KMS-11 (cell line): Measurements from ENCODE around the gene TNK2.

Experiments
- H2AFZ ChIP-seq: fragments of 200-600 bp; sonication (generic); 2 replicates; pipeline ENCODE4 v1.6.1; 2016; ENCODE audit warnings: antibody characterized with exemption, mixed run types, low read depth
- H3K27ac ChIP-seq: fragments of 200-600 bp; sonication (generic); 2 replicates; pipeline ENCODE4 v1.6.1; 2016; ENCODE audit warnings: mild to moderate bottlenecking, mixed run types
- H3K27me3 ChIP-seq: fragments of 200-600 bp; sonication (generic); 2 replicates; pipeline ENCODE4 v1.6.1; 2017; ENCODE audit warnings: mild to moderate bottlenecking, low read depth, mixed run types, moderate library complexity; ENCODE audit not compliant: insufficient read depth
- H3K36me3 ChIP-seq: fragments of 200-600 bp; sonication (generic); 2 replicates; pipeline ENCODE4 v1.6.1; 2017; ENCODE audit warnings: mild to moderate bottlenecking, mixed run types; ENCODE audit not compliant: insufficient read depth
- H3K4me1 ChIP-seq: fragments of 200-600 bp; sonication (generic); 2 replicates; pipeline ENCODE4 v1.6.1; 2016; ENCODE audit warnings: mild to moderate bottlenecking, low read depth, mixed run types; ENCODE audit not compliant: poor library complexity, severe bottlenecking
- H3K4me2 ChIP-seq: fragments of 200-600 bp; sonication (generic); 2 replicates; pipeline ENCODE4 v1.7.0; 2016; ENCODE audit warnings: mild to moderate bottlenecking, mixed run types
- H3K4me3 ChIP-seq: fragments of 200-600 bp; sonication (generic); IDR thresholded peaks from 2 replicates; pipeline ENCODE4 v1.6.1; 2017; ENCODE audit warnings: low read depth, low read length, mixed read lengths; ENCODE audit not compliant: insufficient read depth
- H3K79me2 ChIP-seq: fragments of 200-600 bp; sonication (generic); 2 replicates; pipeline ENCODE4 v1.6.1; 2016; ENCODE audit warnings: low read depth, mixed run types; ENCODE audit not compliant: insufficient read depth
- H3K9ac ChIP-seq: fragments of 200-600 bp; sonication (generic); 2 replicates; pipeline ENCODE4 v1.6.1; 2016; ENCODE audit warnings: mild to moderate bottlenecking, mixed run types
- H4K20me1 ChIP-seq: fragments of 200-600 bp; sonication (generic); 2 replicates; pipeline ENCODE4 v1.6.1; 2016; ENCODE audit warnings: mild to moderate bottlenecking, mixed run types; ENCODE audit not compliant: insufficient read depth
- TF ChIP-seq, protein P1 (sequence below): fragments of 200-600 bp; sonication (generic); conservative IDR thresholded peaks from 2 replicates; pipeline ENCODE4 v1.6.1; 2017; ENCODE audit warnings: low read depth, mild to moderate bottlenecking, antibody characterized with exemption, low read length, moderate library complexity, mixed read lengths

Gene TNK2

GRCh38 chr3:195813916-195814640 is 94.3 kb downstream of the TNK2 start:
- TF ChIP-seq, protein P1, sequence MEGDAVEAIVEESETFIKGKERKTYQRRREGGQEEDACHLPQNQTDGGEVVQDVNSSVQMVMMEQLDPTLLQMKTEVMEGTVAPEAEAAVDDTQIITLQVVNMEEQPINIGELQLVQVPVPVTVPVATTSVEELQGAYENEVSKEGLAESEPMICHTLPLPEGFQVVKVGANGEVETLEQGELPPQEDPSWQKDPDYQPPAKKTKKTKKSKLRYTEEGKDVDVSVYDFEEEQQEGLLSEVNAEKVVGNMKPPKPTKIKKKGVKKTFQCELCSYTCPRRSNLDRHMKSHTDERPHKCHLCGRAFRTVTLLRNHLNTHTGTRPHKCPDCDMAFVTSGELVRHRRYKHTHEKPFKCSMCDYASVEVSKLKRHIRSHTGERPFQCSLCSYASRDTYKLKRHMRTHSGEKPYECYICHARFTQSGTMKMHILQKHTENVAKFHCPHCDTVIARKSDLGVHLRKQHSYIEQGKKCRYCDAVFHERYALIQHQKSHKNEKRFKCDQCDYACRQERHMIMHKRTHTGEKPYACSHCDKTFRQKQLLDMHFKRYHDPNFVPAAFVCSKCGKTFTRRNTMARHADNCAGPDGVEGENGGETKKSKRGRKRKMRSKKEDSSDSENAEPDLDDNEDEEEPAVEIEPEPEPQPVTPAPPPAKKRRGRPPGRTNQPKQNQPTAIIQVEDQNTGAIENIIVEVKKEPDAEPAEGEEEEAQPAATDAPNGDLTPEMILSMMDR = no peak
- Histone ChIP-seq H3K4me1 (no peaks in the 10 kb centered on the region), H3K36me3 (no peaks in the 10 kb centered on the region), H2AFZ (no peak overlapping the region), H3K9ac (no peak overlapping the region), H3K79me2 (no peaks in the 10 kb centered on the region), H3K27me3 (peaks cover 73% of the 10 kb centered on the region), H3K27ac (no peak overlapping the region), H4K20me1 (no peaks in the 10 kb centered on the region), H3K4me2 (no peak overlapping the region), H3K4me3 (no peak overlapping the region)
